GM21447 (cell line): ENCODE data around the gene GPSM1.

Source experiments
- ATAC-seq: cut with Tn5 transposase; IDR thresholded peaks from one replicate; pipeline ENCODE4 v1.9.1; 2021; ENCODE audit not compliant: unreplicated experiment

Gene GPSM1

DNA sequence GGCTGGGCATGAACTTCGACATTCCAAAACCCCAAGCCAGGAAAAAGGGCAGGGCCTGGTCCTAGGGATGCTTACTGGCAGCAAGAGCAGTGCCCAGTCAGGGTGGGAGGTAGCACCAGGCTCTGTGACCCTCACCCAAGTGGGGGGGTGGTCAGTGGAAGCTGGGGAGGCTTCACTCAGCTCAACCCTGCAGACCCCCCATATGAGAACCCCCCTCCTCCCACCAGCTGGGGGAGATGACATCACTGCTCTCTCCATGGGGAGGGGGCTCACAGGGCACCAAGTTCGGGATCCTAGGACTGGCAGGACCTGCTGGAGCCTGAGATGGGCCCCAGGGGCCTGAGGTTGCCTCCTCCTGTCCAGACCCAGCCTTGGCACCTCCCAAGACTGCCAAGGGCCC is 31.5 kb downstream of the GPSM1 start:
- no peak for ATAC-seq

DNA sequence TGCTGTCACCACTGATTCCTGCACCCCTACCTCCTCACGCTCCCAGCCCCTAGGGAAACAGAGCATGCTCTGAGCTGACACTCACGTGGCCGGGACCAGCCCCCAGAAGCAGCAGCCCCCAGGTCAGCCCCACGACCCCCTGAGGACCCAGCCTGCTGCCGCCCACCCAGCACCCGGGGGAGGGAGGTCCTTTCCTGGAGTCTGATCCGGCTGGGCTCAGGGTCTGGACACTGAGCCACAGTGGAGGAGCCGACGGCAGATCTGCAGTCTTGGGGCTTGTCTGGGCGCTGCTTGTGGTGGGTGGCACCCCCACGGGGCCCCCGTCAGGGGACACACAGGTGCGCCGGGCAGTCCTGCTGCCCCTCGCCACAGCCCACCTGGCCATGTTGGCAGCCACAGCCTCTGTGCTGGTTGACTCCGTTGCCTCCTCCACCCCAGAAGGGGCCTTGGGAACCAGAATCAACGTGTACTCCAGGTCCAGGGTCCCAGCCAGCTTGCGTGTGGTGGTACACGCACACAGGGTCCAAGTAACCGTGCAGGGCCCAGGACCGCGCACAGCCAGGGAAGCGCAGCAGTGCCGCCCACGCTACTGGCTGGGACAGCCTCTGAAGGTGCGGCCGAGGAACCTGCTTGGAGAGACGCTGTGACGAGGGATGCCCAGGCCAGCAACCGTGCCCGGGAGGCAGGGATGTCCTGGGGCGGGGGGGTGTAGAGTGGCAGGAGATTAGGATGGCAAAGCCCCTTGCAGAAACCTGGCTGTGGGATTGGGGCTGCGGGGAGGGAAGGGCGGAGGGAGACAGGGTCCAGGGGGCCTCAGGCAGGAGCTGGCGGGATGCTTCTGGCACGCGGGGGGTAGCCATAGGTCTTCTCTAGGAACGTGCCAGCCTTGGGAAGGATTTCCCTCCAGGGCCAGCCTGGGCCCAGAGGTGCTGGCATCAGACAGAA is 32.7 kb downstream of the GPSM1 start:
- ATAC-seq: no peak

DNA sequence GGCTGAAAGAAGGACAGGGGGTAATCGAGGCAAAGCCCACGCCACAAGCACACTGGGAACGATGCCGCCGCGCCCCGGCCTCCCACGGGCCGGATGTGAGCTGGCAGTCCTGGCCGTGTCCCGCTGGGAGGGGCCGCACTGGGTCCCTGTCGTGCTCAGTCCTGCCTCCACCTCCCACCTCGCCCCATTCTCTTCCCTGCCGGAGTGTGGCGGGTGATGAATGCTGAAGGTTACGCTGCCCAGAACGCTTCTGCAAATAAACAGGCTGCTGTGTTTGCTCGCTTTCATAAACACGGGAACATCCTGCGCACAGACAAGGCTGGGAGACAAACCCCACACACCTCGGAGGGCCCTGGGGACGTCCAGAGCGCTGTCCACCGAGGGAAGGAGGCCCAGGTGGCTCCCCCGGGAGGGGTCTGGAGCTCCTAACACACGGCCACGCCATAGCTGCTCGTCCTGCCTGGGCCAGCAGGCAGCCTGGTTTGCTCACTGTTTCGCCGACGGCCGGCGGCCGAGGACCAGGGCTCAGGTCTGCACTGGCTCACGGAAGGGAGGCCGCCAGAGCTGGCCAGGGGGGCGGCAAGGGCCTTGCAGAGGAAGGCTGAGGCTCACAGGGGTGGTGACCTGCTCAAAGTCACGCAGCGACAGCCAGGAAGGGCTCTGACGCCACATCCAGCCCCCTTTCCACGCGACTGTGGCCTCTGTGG is 33.9 kb downstream of the GPSM1 start:
- no peak for ATAC-seq

DNA sequence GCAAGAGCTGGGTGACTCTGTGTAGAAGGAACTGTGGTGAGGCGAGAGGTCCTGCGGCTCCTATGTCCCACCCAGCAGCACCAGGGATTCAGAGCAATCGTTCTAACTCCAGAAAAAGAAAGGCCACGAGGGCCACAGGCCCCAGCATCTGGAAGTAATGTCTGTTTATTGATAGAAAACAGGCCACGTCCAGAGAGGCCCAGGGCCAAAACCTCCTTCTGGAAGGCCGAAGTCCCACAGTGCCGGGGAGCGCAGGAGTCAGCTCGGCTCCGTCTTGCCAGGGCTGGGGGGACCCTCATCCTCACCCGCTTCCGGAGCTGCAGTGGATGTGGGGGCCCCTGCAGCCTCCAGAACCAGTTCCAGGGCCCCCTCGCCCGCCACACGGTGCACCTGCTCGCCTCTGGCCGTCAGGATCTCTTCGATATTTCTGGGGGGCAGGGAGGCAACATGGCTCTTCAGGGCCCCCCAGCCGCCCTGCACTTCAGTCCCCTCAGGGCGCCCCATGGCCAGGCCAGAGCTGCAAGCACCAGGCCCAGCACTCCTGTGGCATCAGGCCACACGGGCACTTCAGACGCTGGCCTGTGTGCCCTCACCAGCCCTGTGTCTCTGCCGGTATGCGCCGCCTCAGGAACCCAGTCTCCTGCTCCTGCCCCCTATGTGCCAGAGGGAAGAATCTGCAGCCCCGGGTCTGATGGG is 34.6 kb downstream of the GPSM1 start:
- no peak for ATAC-seq

DNA sequence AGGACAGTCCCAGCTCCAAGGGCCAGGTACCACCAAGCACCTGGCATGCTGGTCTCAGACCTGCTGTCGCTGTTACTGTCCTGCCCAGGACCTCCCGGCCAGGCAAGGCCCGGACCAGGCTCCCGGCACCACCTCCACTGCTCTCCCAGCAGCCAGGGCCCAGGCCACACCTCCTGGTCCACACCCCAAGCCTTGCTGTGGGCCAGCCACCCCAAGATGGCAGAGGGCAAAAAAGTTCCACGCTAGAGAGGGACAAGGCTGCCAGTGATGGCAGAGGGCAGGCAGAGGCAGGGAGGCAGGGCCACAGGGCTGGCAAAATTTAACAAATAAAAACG is 35.1 kb downstream of the GPSM1 start:
- ATAC-seq: no peak

DNA sequence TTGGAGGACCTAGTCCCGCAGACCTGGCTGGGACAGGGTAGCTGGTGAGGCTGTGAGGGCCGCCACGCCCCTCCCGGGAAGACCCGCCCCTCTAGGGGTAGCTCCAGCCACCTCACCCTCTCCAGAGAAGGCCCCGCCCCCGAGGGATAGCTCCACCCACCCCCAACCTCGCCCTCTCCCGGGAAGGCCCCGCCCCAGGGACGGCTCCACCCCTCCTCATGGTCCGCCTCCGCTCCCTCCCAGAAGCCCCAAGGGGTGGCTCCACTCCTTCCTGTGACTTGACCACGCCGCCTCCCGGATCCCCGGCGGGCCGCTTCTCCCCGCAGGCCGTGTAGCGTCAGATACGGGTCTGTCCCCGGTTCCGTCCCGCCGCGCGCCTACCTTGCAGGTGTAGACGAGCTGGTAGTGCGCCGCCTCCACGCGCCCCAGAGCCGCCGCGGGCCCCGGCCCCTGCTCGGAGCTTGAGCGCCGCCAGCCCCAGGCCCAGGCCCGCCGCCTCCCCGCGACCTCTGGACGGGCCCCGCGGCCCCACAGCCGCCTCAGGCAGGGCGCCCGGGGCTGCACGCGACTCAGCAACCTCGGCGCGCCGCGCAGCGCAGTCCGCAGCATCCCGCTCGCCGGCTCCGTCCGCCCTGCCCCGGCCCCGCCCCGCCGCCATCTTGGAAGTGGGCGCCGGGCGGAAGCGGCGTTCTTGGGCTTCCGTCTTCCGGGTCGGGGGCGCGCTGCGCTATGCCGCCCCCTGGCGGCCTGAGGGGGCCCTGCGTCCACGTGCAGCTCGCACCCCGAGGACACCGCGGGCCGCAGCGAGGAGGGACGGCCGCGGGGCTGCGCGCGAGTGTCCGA is 36.0 kb downstream of the GPSM1 start, which contains the start of gene DNLZ:
Gene DNLZ, minus strand, starts transcription at position 639 of the 843 bp plus-strand sequence. Its CDS starts 30 bp downstream, at position 609.
- peak; percentile 86 for ATAC-seq

DNA sequence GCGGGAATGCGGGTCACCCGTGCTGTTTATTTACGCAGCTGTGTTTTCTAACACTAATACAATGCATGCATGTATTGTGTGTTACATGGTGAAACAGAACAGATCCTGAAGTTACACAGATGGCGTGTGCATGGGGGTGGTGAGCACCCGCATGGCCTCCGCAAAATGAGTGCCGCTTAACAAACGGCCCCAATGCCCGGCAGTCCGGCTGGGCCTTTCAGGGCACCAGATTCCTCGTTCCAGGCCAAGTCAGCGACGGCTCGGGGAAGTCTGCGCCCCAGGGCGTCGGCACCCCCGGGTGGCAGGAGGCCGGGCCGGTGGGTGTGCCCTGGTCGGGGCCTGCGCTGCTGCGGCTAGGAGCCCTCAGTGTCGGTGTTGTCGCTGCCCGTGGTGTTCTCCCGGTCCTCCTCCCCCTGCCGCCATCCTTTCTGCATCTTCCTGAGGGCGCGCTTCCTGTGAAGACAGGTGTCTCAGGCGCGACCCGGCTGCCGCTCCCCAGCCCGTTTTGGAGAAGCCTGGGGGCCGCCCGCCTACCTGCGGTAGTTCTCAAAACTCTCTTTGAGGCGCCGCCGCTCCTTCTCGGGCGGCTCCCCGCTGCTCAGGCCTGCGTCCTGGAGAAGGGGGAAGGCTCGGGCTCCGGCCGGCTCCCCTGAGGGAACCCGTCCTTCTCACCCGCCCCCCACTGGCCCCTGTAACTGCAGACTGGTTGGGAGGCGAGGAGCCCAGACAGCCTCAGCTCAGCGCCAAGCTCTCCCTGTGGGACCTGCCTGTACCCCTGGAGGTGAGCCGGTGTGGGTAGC is 36.8 kb downstream of the GPSM1 start:
- ATAC-seq: no peak

DNA sequence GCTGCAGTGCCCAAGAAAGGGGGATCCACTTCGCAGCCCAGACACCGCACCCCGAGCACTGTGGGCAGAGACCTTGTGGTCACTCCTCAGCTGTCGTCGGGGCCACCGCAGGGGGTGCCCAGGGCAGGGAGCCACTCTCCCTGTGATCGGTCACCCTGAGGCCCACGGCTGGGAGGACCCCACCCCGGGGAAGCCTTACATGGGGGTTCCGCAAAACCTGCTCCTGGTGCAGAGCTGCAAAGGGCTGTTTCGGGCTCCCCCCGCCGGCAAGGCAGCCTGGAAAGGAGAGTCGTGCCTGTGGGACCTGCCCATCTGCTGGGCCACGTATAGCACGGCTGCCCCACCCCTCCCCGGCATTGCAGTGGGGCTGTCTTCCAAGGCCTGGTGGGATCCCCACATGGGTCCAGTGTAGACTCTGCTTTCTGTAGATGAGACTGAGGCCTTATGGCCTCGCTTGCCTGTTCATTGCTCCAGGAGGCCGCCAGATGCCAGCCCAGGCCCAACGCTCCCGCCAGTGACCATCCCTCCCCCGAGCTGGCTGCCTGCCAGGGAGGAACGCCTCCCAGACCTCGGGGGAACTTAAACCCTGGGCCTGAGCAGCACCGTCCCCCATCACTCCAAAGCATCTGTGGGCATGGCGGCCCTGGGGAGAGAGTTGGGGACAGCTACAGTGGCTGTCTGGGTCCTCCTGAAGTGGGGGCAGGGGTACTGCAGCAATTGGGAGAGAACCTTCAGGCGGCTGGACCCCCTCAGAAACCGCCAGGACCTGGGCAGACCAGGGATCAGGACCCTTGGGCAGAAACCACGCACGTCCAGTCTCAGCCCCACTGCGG is 37.8 kb downstream of the GPSM1 start:
- no peak for ATAC-seq

DNA sequence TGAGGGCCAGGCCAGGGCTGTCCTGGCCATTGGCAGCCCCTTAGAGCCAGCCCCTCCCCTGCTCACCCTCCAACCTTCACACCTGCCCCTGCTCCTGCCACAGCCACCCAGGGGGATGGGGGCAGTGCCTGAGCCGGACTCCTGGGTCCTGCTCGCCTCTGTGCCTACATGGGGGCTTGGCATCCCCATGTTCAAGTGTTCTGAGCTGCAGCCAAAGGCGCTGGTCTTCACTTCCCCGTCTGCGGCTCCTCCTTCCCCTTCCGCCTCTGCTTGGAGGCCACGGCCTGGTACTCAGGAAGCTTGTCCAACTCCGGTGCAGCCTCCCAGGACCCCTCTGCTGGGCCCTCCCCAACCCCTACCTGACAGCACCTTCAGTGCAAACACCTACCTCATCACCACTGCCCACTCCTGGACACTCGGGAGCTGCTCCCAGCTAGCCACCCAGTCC is 38.5 kb downstream of the GPSM1 start:
- no peak for ATAC-seq

DNA sequence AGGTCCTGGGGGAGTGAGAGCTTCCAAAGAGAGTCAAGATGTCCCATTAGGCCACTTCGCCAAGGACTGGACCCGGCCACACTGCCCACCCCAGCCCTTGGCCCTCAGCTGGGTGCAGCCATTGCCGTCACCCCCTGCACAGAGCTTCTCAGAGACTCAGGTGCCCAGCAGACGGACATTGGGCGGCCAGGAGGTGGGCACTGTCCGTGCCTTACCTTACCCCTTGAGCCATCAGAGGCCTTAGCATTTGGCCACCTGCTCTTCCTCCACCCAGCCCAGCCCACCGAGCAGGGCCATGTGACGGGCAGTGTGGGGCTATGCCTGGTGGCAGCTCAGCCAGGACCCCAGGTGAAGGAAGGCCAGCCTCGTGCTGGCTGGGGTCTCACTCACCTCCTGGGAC is 39.5 kb downstream of the GPSM1 start:
- ATAC-seq: no peak

DNA sequence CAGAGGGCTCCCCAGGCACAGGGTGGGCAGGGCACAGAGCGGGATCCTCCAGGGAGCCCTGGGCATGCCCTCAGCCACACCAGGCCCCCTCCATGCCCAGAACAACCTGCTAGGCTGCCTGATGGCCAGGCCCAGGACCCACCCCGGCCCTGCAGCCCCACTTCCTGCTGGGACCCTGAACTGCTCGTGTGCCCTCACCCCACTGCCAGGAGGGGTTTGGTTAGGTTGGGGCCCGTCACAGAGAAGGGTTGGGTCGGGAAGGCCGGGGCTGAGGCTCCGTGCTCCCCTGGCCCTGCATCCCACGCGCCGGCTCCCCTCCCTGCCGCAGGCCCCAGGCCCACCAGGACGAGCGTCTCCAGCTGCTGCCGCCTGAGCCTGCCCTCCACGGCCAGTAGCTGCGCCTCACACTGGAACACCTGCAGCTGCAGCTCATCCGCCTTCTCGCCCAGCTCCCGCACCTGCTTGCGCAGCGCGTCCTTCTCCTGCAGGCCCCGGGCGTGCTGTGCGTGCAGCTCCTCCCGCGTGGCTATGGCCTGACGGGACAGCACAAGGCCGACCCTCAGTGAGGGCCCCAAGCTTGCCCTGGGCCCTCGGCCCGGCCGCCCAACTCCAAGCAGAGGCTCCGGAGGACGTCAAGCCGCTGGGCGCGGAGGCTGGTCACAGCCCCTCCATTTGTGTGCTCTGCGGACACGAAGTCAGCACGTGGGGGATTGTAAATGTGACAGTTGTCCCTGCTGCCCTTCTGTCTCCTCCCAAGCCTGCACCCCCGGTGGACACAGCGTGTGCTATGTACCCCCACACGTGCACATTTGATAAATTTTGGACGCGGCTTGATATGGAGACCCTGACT is 40.2 kb downstream of the GPSM1 start:
- no peak for ATAC-seq

DNA sequence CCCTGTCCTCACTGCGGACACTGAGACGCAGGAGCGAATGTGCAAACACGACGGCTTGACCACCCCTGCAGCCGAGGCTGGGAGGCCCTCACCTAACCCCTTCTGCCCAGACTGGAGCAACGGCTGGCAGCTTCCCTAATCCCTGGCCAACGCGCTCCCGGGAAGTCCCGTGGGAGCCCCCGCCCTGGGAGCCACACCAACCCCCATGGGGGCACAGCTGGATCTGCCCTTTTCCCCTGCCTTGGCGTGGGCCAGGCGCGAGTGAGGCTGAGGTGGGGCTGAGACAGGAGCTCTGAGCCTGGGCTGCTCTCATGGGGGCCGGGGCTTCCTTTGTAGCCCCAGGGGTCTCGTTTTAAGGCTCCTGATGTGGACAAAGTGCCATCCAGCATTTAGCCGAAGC is 40.9 kb downstream of the GPSM1 start:
- no peak for ATAC-seq

DNA sequence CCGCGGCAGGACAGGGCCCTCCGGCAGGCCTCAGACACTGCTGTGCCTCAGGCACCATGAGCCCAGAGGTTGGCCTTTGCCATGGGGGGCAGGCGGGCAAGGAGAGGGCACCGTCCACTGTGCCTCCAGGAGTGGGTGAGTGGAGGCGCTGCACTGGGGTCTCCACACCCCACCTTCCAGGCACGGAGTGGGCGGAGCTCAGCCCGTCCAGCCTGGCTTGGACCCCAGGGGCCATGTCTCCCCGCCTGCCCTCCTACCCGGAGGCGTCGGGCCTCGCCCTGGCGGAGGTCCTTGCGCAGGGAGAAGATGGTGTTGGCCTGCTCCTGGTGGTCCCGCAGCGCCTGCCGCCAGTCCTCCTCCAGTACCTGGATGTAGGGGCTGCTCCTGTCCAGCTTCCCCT is 42.7 kb downstream of the GPSM1 start:
- no peak for ATAC-seq

DNA sequence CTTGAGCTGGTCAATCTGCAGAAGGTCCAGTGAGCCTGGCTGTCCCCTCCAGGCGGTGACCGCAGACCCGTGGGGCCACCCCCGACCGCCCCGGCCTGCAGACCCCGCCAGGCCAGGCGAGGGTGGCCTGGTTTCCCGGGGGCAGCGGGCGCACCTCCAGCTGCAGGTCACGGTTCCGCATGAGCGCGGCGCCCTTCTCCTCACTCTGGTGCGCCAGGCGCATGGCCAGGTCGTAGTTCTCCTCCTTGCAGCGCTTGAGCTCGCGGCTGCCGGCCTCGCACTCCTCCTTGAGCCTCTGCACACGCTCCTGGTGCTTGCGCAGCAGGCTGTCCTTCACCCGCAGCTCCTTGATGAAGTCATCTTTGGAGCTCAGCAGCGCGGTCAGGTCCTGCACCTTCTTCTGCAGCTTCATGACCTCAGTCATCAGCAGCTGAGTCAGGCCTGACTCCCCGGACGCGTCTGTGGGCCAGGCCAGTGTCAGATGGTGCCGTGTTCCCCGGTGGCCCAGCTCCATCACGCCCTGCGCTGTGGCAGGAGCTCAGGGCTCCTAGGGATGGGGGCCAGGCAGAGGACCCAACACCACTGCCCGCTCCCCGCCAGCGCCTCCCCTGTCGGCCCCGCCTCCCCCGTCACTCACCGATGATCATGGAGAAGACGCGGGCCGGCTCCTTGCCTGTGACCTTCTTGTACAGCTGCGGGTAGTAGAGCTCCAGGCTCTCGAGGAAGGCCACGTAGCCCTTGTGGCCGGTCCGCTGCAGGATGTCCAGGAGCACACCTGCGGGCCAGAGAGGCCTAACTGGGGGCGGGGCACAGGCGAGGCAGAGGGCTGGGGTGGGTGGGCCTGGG is 43.6 kb downstream of the GPSM1 start:
- ATAC-seq: no peak

DNA sequence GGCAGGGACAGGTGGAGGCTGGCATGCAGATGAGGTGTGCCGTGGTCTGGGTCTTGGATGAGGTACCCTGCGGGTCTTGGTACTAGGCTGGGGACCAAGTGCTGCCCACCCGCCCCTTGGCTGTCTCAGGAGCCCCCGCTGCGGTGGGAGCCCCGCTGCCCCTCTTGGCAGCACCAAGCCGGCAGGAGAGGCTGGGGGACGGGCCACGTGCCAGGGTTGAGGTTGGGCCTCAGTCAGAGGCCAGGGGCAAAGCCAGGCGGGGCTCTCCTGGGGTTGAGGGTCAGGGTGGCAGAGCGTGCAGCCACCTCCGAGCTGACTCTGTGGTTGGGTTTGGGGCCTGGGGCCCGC is 44.2 kb downstream of the GPSM1 start:
- no peak for ATAC-seq

DNA sequence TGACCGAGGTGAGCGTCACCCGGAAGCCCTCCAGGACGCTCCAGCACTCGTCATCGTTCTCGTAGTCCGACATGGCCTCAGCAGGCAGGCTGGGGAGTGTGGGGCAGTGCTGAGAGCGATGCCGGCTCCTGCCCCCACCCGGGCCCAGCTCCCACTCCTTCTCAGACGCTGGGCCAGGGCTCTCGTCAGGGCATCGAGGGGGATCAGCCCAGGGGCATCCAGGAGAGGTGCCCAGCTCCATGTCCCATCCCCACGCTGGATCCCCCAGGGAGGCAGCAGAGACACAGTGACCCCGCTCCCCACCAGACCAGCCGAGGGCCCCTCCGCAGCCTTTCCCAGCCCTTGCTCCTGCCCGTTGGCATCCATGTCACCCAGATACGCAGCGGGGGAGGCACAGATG is 44.7 kb downstream of the GPSM1 start:
- no peak for ATAC-seq

DNA sequence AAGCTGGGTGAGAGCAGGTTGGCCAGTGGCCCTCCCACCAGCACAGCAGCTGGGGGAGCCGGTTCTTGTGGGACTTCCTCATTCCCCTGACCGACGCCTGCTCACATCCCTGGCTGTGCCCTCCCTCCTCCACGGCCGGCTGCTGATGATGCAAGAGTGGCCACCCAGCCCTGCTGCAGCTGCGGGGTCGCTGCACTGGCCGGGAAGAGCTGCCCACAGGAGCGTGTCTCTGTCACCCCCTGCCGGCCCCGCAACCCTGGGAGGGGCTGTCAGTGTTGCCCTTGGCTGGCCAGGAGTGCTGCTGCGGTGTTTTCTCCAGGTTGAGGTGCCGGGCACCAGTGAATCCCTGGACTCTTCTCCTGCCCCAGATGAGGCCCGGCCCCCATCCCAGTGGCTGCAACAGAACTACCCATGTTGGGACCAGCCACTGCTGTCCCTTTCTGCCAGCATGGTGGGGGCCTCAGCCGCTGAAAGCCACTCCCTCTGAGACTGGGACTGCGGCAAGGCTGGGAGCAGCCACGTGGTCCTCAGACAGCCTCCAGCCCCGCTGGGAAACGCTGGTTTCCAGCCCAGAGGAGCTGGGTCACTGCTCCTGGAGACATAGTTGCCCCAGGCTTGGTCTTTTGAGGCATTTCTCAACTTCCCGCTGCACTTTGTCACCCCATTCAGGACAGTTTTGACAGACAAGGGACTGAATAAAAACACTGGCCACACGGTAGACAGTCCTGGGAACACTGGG is 45.4 kb downstream of the GPSM1 start:
- no peak for ATAC-seq
